ENCODE results near the gene EPSTI1.
"Not testable (repeated sequence)": the region's sequence is repeated elsewhere in the genome, so short reads cannot be mapped to it uniquely, and the experiment has no call there.

EPSTI1 gene

GRCh38 chr13:42883771-42884467, 108.1 kb downstream of the EPSTI1 start:
- peak; percentile 36 for DNase-seq

- no peak for DNase-seq
Observed at GRCh38 chr13:42883142-42883541, 108.9 kb downstream of the EPSTI1 start.

GRCh38 chr13:42880056-42880605, 111.9 kb downstream of the EPSTI1 start:
- no peak for DNase-seq

- no peak for DNase-seq
Observed at GRCh38 chr13:42878721-42879120, 113.3 kb downstream of the EPSTI1 start.

- DNase-seq, result no peak
Observed at GRCh38 chr13:42876887-42877545, 115.0 kb downstream of the EPSTI1 start.

GRCh38 chr13:42876270-42876714, 115.7 kb downstream of the EPSTI1 start:
- no peak for DNase-seq

- no peak for DNase-seq
Observed at GRCh38 chr13:42875475-42876269, 116.4 kb downstream of the EPSTI1 start.

- DNase-seq, result no peak
Observed at GRCh38 chr13:42874221-42874620, 117.8 kb downstream of the EPSTI1 start.

GRCh38 chr13:42873081-42873480, 119.0 kb downstream of the EPSTI1 start:
- DNase-seq, result no peak

GRCh38 chr13:42867232-42867631, 124.8 kb downstream of the EPSTI1 start:
- DNase-seq, result no peak

- DNase-seq, result peak; percentile 71
Observed at GRCh38 chr13:42865768-42866102, 126.3 kb downstream of the EPSTI1 start.

GRCh38 chr13:42864952-42865767, 126.9 kb downstream of the EPSTI1 start:
- DNase-seq, result no peak

- DNase-seq, result not testable (repeated sequence)
Observed at GRCh38 chr13:42862370-42862769, 129.7 kb downstream of the EPSTI1 start.

- DNase-seq, result no peak
Observed at GRCh38 chr13:42860485-42860884, 131.6 kb downstream of the EPSTI1 start.

GRCh38 chr13:42859760-42860159, 132.3 kb downstream of the EPSTI1 start:
- no peak for DNase-seq

GRCh38 chr13:42855410-42855809, 136.6 kb downstream of the EPSTI1 start:
- no peak for DNase-seq

- no peak for DNase-seq
Observed at GRCh38 chr13:42852136-42852535, 139.9 kb downstream of the EPSTI1 start.

GRCh38 chr13:42849200-42849599, 142.8 kb downstream of the EPSTI1 start:
- DNase-seq, result no peak

- DNase-seq, result no peak
Observed at GRCh38 chr13:42847891-42848663, 144.0 kb downstream of the EPSTI1 start.

GRCh38 chr13:42836930-42837690, 154.9 kb downstream of the EPSTI1 start:
- DNase-seq, result peak; percentile 33

Data from NCI-H524 treated with DMSO at 0.1 percent for 48 hours (cell line).